AG09309 (cell line): Measurements from ENCODE around the gene MRM3.
"Not testable (repeated sequence)": the region's sequence is repeated elsewhere in the genome, so short reads cannot be mapped to it uniquely, and the experiment has no call there.

ENCODE experiments used
- DNase-seq: peaks from one replicate; pipeline ENCODE4 v3.0.0-alpha.2; 2010; ENCODE audit warnings: low read depth
- H3K4me3 ChIP-seq: 2 replicates; pipeline ENCODE4 v1.5.1; 2011; ENCODE audit warnings: mild to moderate bottlenecking, low read depth, low read length, moderate library complexity; ENCODE audit not compliant: control insufficient read depth
- CTCF ChIP-seq: IDR thresholded peaks from 2 replicates; pipeline ENCODE4 v1.5.1; 2011; ENCODE audit warnings: mild to moderate bottlenecking, low read depth, low read length, inconsistent platforms; ENCODE audit not compliant: insufficient read depth, control insufficient read depth; ENCODE audit errors: missing control alignments

Gene MRM3

DNA sequence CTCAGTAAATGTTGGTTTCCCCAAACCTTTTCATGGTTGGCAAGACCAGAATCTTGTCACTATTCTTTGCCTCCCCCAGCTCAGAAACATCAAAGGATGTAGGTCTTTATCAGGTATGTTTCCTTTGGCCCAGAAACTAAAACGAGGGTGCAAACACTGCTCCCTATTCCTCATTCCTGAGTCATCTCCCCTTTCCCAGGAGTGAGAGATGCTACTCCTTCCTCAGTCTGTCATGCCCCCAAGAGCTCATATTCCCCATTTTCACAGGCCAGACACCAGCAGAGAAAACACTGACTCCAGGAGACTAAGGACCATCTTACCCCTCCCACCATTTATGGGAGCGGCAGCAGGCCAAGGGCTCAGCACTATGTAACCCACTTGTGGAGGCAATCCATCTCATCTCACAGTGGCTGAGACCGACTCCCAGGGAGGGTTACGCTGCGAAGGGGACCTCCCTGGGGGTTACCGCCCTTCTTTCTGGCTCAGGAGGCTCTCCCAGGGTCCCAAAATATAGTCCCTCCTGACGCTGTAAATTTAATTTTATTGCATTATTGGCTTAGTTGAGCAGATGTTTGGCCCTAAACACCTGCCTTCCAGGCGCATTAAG lies 31.6 kb upstream of the MRM3 start:
- TF ChIP-seq CTCF: no peak
- H3K4me3 ChIP-seq: no peak overlapping the region
- no peak for DNase-seq

GRCh38 chr17:751269-752001 lies 30.7 kb upstream of the MRM3 start:
- no peak for DNase-seq
- TF ChIP-seq CTCF: no peak
- peak overlapping the region; percentile 57 for H3K4me3 ChIP-seq

DNA sequence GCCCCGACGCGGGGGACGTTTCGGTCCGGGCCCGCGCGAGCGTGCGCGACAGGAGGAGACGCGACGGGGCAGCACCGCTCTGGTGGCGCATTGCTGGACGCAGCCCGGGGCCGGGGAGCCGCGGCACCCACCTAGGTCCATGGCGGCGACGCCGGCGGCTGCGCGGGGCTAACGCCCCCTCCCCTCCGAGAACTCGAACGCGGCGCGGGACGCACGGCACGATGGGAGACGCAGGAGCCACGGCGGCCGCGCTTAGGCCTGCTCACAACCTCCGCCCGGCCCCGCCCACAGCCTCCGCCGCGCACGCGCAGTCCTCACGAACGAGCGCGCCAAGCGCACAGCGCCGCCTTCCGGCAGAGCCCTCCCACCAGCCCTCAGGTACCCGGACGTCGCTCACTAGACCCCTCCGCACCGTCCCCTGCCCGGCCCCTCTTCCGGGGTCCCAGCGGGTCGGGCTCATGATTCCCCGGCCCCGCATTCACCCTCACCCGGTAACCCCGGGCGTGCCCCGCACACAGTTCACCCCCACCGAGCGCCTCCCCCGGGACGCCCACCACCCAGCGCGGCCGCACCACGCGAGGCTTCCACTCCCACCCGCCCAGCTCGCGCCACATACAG lies 30.0 kb upstream of the MRM3 start, which contains the start of gene GEMIN4:
TSS of gene GEMIN4 (minus strand) at position 263 of the 618 bp plus-strand sequence. CDS start at position 141, 122 bp downstream.
- TF ChIP-seq CTCF: peak; percentile 82
- peak; percentile 21 for DNase-seq
- H3K4me3 ChIP-seq: peak within 1 kb of the TSS; percentile 57

- peak overlapping the region; percentile 57 for H3K4me3 ChIP-seq
- TF ChIP-seq CTCF: no peak
- no peak for DNase-seq
These were observed 29.4 kb upstream of the MRM3 start for GRCh38 chr17:752620-753219.

DNA sequence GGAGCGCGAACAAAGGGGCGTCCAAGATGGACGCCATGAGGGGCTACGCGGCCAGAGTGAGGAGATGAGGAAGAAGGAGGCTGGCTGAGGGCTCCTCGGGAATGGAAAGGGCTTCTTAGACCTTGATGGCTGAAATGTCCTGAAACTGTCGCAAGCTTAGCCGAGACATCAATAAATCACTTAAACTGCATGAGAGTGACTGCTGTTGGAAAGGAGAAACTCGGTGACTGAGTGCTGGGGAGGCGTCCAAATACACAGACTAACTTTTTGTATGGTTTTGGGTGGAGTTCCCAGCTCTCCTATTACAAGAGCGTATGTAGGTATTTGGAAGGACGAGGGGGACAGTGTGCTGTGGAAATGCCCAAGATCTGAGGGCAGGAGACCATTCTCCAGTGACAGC lies 28.7 kb upstream of the MRM3 start:
- H3K4me3 ChIP-seq: no peak overlapping the region
- no peak for DNase-seq
- TF ChIP-seq CTCF: no peak

DNA sequence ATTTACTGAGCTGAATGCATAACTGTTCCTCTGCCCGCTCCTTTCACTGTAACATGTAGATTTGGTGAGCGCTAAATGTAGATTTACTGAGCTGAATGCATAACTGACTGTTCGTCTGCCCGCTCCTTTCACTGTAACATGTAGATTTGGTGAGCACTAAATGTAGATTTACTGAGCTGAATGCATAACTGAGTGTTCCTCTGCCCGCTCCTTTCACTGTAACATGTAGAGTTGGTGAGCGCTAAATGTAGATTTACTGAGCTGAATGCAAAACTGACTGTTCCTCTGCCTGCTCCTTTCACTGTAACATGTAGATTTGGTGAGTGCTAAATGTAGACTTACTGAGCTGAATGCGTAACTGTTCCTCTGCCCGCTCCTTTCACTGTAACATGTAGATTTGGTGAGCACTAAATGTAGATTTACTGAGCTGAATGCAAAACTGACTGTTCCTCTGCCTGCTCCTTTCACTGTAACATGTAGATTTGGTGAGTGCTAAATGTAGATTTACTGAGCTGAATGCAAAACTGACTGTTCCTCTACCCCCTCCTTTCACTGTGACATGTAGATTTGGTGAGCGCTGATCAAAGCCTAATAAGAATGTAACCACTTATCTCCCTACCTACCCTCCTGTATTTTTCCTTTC lies 26.7 kb upstream of the MRM3 start:
- H3K4me3 ChIP-seq, DNase-seq: not testable (repeated sequence)

DNA sequence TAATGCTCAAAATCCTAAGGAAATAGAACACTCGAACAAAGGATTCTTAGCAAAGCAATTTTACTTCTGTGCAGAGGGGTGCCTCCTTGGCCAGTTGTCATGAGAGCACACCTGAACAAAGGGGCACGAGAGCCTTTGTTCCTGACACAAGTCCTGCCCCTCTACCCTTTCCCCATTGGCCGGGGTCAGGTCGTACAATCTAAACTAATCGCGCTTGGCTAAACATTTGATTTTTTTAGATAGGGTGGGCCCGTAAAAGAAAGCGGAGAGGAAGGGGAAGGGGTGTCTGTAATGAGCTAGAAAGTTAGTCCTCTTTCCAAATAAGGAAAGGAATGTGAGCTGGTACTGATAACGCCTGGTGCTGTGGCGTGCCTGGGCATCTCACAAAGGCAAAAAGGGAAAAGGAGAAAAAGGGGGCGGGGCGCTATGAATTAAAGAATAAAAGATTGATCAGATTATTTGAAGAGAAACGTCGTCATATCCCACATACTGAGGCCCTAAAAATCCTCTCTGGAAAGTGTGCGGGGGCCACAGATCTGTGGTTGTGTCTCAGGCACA lies 26.1 kb upstream of the MRM3 start:
- not testable (repeated sequence) for DNase-seq, H3K4me3 ChIP-seq
